B cell (primary cell): ENCODE measurements around the gene AGRN. TPM values are rescaled to one million over a fixed set of nuclear protein-coding genes. Genes with fewer than 3 reads are reported as not detected.

Experiments used
- ATAC-seq: fragments of 200-7000 bp; cut with Tn5 transposase; one replicate; pipeline ENCODE4 v1.10.0; 2021; ENCODE audit warnings: low read depth, mild to moderate bottlenecking, moderate number of reproducible peaks, moderate library complexity
- CTCF ChIA-PET: fragments of 350-600 bp; sonication (Branson Sonifier 250); formaldehyde crosslinking; loops from one replicate; lab custom pipeline; 2021; ENCODE audit warnings: antibody characterized with exemption, inconsistent platforms; lab: Charles Lee
- POLR2A ChIA-PET: fragments of 350-600 bp; sonication (Branson Sonifier 250); formaldehyde crosslinking; loops from one replicate; lab custom pipeline; 2021; ENCODE audit warnings: antibody characterized with exemption; lab: Charles Lee
- DNase-seq: peaks from one replicate; pipeline ENCODE4 v3.0.0; 2013
- H2AFZ ChIP-seq: 2 replicates; pipeline ENCODE4 v1.6.1; 2012; ENCODE audit warnings: mild to moderate bottlenecking, low read depth, low read length; ENCODE audit not compliant: insufficient read depth, poor library complexity, severe bottlenecking
- H3K27ac ChIP-seq, 2 donors: 1 replicate in 1 of 2; 2 replicates in 1 of 2; pipeline ENCODE4 v1.5.1; 2012 to 2013; ENCODE audit warnings: low read length in 2 of 2, mild to moderate bottlenecking in 2 of 2, moderate library complexity in 1 of 2
- H3K27me3 ChIP-seq, 4 experiments: fragments of 200-600 bp in 1 of 4; sonication (generic) in 1 of 4; replicated peaks in 1 of 4; 1 replicate in 2 of 4; 2 replicates in 2 of 4; pipeline versions ENCODE4 v1.6.1 to v1.7.0; 2013 to 2016; ENCODE audit warnings: low read length in 3 of 4, mild to moderate bottlenecking in 2 of 4, mixed read lengths in 1 of 4, moderate library complexity in 1 of 4; ENCODE audit not compliant: insufficient read depth in 4 of 4, control insufficient read depth in 3 of 4; ENCODE audit errors: control extremely low read depth in 1 of 4
- H3K36me3 ChIP-seq, 2 experiments: replicated peaks in 1 of 2; 1 replicate in 1 of 2; 2 replicates in 1 of 2; pipeline versions ENCODE4 v1.6.1 to v1.7.1; 2013; ENCODE audit warnings: low read length in 1 of 2; ENCODE audit not compliant: insufficient read depth in 2 of 2, control insufficient read depth in 1 of 2; ENCODE audit errors: control extremely low read depth in 1 of 2, extremely low read depth in 1 of 2
- H3K4me1 ChIP-seq, 2 donors: fragments of 200-600 bp in 1 of 2; sonication (generic) in 1 of 2; 1 replicate in 1 of 2; 2 replicates in 1 of 2; pipeline versions ENCODE4 v1.5.1 to v1.6.1; 2013 to 2017; ENCODE audit warnings: low read length in 2 of 2; ENCODE audit not compliant: control insufficient read depth in 2 of 2, insufficient read depth in 2 of 2
- H3K4me2 ChIP-seq: replicated peaks from 2 replicates; pipeline ENCODE3; 2012; ENCODE audit warnings: mild to moderate bottlenecking, low read depth, low read length; ENCODE audit not compliant: poor library complexity, severe bottlenecking
- H3K4me3 ChIP-seq, 5 experiments: fragments of 200-600 bp in 1 of 5; sonication (generic) in 1 of 5; 1 replicate in 3 of 5; 2 replicates in 2 of 5; pipeline versions ENCODE4 v1.5.1 to v1.7.0; 2011 to 2016; ENCODE audit warnings: low read length in 4 of 5, mild to moderate bottlenecking in 4 of 5, low read depth in 2 of 5, control low read depth in 1 of 5, moderate library complexity in 1 of 5; ENCODE audit not compliant: insufficient read depth in 1 of 5; ENCODE audit errors: control extremely low read depth in 1 of 5, extremely low read depth in 1 of 5
- H3K79me2 ChIP-seq: fragments of 200-600 bp; sonication (generic); one replicate; pipeline ENCODE4 v1.6.0; 2016; ENCODE audit warnings: low read length; ENCODE audit not compliant: control insufficient read depth, insufficient read depth
- H3K9ac ChIP-seq: fragments of 200-600 bp; sonication (generic); 2 replicates; pipeline ENCODE4 v1.6.1; 2017; ENCODE audit warnings: mild to moderate bottlenecking, low read length, moderate library complexity
- H3K9me3 ChIP-seq, 3 donors: one replicate each; pipeline versions ENCODE4 v1.6.1 to v1.7.1; 2013; ENCODE audit warnings: low read length in 2 of 3; ENCODE audit not compliant: control insufficient read depth in 2 of 3, insufficient read depth in 1 of 3; ENCODE audit errors: control extremely low read depth in 1 of 3
- H4K20me1 ChIP-seq: 2 replicates; pipeline ENCODE4 v1.6.0; 2012; ENCODE audit warnings: mild to moderate bottlenecking, low read length; ENCODE audit not compliant: insufficient read depth, control insufficient read depth, poor library complexity, severe bottlenecking
- H3K27ac Mint-ChIP-seq: one replicate; pipeline ENCODE4 v1.8.0; 2021; ENCODE audit warnings: mixed read lengths
- H3K27me3 Mint-ChIP-seq: one replicate; pipeline ENCODE4 v1.8.0; 2021; ENCODE audit warnings: mixed read lengths
- H3K4me1 Mint-ChIP-seq: one replicate; pipeline ENCODE4 v1.8.0; 2021; ENCODE audit warnings: mixed read lengths
- H3K4me3 Mint-ChIP-seq: one replicate; pipeline ENCODE4 v1.8.0; 2021; ENCODE audit warnings: mixed read lengths
- H3K9me3 Mint-ChIP-seq: one replicate; pipeline ENCODE4 v1.8.0; 2022; ENCODE audit warnings: mixed read lengths; ENCODE audit not compliant: insufficient read depth
- CTCF ChIP-seq: fragments of 200-600 bp; IDR thresholded peaks from one replicate; pipeline ENCODE4 v1.8.0; 2022; ENCODE audit warnings: antibody characterized with exemption, mild to moderate bottlenecking
- EZH2 ChIP-seq: IDR thresholded peaks from 2 replicates; pipeline ENCODE4 v1.6.1; 2012; ENCODE audit warnings: borderline replicate concordance, low read depth, mild to moderate bottlenecking, moderate library complexity, low read length; ENCODE audit not compliant: insufficient read depth, poor library complexity, severe bottlenecking
- WGBS: methylation state at CpG from one replicate; pipeline ENCODE4 v1.1.5; 2013; ENCODE audit warnings: missing lambda C conversion rate; ENCODE audit not compliant: insufficient coverage; 5-methylcytosine and 5-hydroxymethylcytosine counted together
- intact Hi-C: fragments of 100-400 bp; cut with micrococcal nuclease; formaldehyde crosslinking; loops from one replicate; pipeline ENCODE4 v1.10.0; 2022
- polyA plus RNA-seq: library from polyadenylated mRNA; depleted of rRNA; stranded (reverse); fragments of >200 nt; gene quantifications from 2 replicates; pipeline ENCODE4 v1.2.3, GENCODE V29; 2012
- total RNA-seq, 2 donors: library from RNA; stranded (reverse); fragments of 120-200 nt in 1 of 2; gene quantifications; 1 replicate in 1 of 2; 2 replicates in 1 of 2; pipeline versions ENCODE4 v1.2.3 to v1.2.4, GENCODE V29; 2013 to 2022

AGRN gene
- total and polyA plus RNA-seq, 2 donors (not counting 1 experiment from before 2014, with no cell fraction given): 7.3 to 31.3 TPM

DNA sequence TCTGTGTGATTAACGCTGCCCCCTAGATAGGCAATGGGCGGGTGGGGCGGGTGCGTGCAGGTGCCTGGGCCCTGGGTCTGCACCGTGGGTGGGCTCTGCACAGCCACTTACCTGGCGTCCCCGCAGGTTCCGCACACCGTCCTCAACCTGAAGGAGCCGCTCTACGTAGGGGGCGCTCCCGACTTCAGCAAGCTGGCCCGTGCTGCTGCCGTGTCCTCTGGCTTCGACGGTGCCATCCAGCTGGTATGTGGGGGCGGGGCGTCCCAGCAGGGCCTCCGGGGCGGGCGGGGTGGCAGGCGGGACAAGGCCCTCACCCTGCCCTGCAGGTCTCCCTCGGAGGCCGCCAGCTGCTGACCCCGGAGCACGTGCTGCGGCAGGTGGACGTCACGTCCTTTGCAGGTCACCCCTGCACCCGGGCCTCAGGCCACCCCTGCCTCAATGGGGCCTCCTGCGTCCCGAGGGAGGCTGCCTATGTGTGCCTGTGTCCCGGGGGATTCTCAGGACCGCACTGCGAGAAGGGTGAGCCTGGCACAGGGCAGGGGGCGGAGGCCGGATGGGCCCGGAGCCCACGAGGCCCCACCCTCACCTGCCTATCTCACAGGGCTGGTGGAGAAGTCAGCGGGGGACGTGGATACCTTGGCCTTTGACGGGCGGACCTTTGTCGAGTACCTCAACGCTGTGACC lies 31.3 kb downstream of the AGRN start:
- ATAC-seq: no peak
- peak overlapping the region; percentile 32 for H3K4me3 Mint-ChIP-seq
- Histone ChIP-seq H3K9me3 (no peaks in the 10 kb centered on the region), H3K4me1 (no peaks in the 10 kb centered on the region), H4K20me1 (no peaks in the 10 kb centered on the region), H3K36me3 (no peaks in the 10 kb centered on the region), H3K27ac (no peak overlapping the region), H2AFZ (no peak overlapping the region), H3K4me2 (no peak overlapping the region), H3K9ac (no peak overlapping the region), H3K4me3 (no peak overlapping the region), H3K79me2 (no peaks in the 10 kb centered on the region), H3K27me3 (no peaks in the 10 kb centered on the region)
- CTCF ChIA-PET: interaction anchor here (0.6 kb wide), 2 partner anchors 14 to 200 kb away, joined by 3 to 5 read pairs; no protein-coding TSS in a partner anchor
- peaks cover 4% of the 10 kb centered on the region for H3K4me1 Mint-ChIP-seq
- no peak overlapping the region for H3K27ac Mint-ChIP-seq
- intact Hi-C loops: no loop called here
- no peak for DNase-seq
- no peaks in the 10 kb centered on the region for H3K9me3 Mint-ChIP-seq
- 92% methylated on average over 46 of the region's 46 CpGs for WGBS
- POLR2A ChIA-PET: interaction anchor here (0.6 to 0.7 kb wide), 2 partner anchors 324 to 338 kb away, joined by 3 to 4 read pairs; partner anchors contain the start of gene AURKAIP1
- H3K27me3 Mint-ChIP-seq: no peaks in the 10 kb centered on the region
- TF ChIP-seq EZH2: no peak
- no peak for TF ChIP-seq CTCF
